HG03342 (cell line): Measurements from ENCODE around the gene HS6ST3.

ENCODE experiments used
- ATAC-seq: cut with Tn5 transposase; IDR thresholded peaks from one replicate; pipeline ENCODE4 v1.9.1; 2021; ENCODE audit warnings: mild to moderate bottlenecking, moderate library complexity; ENCODE audit not compliant: unreplicated experiment

Gene HS6ST3

GRCh38 chr13:96294930-96295881 lies 205.3 kb downstream of the HS6ST3 start:
- no peak for ATAC-seq

DNA sequence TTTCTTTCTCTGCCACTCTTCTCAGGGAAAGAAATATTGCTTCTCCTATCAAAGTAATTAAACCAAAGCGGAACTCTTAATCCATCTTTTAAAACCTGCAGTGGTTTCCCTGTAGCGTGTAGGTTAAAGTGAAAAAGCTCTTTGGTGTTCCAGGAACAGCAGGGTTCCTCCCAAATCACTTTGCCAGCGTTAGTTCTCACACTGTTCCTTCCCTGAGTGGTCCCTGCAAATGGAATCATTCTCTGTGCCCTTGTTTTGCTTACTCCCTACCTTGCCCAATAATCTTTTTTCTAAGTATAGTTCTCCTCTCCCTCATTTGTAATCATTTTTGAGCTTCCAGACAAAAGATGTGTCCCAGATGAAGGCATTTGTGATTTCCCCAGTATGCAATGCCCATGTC lies 207.5 kb downstream of the HS6ST3 start:
- ATAC-seq = no peak

GRCh38 chr13:96299235-96299634 lies 209.3 kb downstream of the HS6ST3 start:
- no peak for ATAC-seq

- no peak for ATAC-seq
Observed at GRCh38 chr13:96308568-96308967, 218.7 kb downstream of the HS6ST3 start.

DNA sequence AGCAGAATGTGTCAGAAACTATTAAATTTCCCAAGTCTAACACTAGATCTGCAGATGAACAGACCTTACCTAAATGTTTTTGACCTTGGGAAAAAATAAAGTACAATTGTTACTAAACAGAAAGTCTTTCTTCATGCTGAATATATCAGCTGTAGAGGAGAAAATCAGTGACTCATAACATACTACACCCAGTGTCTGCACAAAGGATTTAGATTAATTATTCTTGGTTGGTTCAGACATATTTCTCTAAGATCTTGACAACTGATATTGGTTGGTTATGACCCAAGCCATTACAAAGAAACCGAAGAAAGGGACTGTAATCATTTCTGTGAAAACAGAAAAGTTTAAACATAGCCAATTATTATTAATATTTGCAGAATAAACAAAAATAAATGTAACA lies 225.1 kb downstream of the HS6ST3 start:
- ATAC-seq = no peak

DNA sequence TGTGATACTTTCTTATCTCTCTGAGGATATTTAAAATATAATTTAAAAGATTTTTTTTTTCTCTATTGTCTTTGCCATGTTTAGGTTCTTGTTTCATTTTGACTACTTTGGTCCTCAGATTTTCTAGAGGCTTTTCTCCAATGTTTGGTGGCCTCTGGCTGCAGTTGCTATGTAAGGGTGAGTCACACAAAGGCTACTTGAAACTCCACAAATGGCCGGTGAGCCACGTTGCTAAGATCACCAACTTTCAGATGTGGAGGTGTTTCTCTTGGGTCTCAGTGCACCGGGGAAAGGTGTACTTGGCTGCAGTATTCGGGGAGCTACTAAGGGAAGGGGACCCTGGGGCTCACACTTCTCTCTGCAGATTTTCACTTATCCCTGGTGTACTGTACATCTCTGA lies 248.1 kb downstream of the HS6ST3 start:
- no peak for ATAC-seq

- ATAC-seq = no peak
Observed at GRCh38 chr13:96342286-96342685, 252.4 kb downstream of the HS6ST3 start.

DNA sequence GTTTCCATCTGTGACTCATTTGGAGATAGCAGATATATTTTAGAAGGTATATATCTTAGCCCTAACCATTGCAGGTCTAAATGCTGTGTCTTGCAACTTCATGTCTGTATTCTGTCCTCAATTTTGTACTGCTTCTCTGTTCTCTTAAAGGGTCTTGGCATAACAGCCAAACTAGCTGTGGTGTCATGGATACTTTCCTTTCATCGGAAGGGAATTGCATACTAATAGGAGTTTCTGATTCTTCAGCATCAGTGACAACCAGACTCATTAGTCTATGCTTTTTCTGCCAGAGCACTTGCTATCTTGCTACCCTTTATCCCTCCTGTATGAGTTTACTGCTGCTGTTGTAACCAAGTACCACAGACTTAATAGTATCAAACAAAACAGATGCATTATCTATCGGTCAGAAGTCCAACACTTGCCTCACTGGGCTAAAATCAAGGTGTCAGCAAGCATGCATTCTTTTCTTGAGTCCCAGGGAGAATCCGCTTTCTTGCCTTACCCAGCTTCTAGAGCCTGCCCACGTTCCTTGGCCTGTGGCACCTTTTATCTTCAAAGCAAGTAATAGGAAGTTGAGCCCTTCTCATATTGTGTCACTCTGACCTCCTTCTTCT lies 253.1 kb downstream of the HS6ST3 start:
- no peak for ATAC-seq

- ATAC-seq = no peak
Observed at GRCh38 chr13:96346921-96347320, 257.0 kb downstream of the HS6ST3 start.

DNA sequence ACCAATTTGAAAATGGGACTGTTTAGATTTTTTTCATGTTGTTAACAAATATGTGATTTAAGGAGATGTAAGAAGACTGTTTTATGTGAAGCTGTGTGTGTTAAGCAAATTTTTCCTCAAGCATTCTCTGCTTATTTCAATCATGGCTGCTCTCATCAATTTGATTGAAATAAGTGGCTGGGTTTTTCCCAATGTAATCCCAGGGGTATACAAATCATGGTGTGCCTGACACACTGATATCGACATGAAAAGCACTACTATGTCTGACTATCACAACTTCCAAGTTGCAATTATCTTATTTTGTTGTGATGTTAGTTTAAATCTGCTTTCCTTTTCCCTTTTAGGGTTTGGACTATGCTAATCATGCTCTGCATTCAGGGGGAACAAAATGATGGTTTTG lies 283.7 kb downstream of the HS6ST3 start:
- no peak for ATAC-seq

DNA sequence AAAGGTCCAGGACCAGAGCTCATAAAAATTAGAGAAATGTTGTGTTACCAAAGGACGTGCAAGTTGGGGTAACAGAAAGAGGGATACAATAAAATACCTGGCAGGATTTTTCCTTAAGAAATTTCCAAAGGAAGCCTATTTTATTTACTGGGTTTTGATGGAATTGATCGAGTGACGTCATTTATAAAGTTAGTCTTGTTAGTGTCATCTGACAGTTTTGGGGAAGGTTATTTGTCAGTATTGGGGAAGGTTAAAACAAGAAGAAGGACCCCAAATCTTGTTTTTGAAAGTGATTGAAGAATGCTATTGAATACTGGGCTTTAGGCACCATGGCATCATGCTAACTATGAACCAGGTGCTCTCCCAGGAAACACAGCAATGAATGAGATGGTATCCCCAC lies 287.9 kb downstream of the HS6ST3 start:
- ATAC-seq = no peak

- ATAC-seq = no peak
Observed at GRCh38 chr13:96379967-96380366, 290.1 kb downstream of the HS6ST3 start.

GRCh38 chr13:96381681-96382080 lies 291.8 kb downstream of the HS6ST3 start:
- no peak for ATAC-seq

DNA sequence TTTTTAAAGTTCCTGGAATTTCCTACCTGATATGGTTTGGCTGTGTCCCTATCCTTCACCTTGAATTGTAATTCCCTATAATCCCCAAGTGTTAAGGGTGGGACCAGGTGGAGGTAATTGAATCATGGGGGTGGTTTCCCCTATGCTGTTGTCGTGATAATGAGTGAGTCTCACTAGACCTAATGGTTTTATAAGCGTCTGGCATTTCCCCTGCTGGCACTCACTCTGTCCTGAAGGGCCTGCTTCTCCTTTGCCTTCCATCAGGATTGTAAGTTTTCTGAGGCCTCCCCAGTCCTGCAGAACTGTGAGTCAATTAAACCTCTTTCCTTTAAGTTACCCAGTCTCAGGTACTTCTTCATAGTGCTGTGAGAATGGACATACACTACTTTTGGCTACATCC lies 298.7 kb downstream of the HS6ST3 start:
- ATAC-seq = no peak

GRCh38 chr13:96391606-96392005 lies 301.7 kb downstream of the HS6ST3 start:
- ATAC-seq = no peak

DNA sequence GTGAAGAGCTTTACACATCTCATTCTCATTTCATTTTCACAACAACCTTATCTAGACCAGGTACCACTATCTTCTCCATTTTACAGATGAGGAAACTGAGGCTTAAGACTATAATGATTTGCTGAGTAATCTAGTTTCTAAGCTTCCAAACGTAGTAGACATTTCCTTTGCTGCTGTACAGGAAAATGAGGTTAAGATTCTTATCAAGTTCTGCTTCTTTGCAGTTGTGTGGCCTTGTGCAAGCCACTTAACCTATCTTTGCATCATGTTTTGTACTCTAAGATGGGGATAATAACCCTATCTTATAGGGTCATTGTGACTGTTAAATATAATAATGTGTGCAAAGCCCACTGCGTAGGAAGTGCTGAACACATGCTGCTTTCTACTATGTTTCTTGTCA lies 307.9 kb downstream of the HS6ST3 start:
- no peak for ATAC-seq

GRCh38 chr13:96398486-96398885 lies 308.6 kb downstream of the HS6ST3 start:
- no peak for ATAC-seq

GRCh38 chr13:96403241-96403640 lies 313.3 kb downstream of the HS6ST3 start:
- ATAC-seq = no peak

DNA sequence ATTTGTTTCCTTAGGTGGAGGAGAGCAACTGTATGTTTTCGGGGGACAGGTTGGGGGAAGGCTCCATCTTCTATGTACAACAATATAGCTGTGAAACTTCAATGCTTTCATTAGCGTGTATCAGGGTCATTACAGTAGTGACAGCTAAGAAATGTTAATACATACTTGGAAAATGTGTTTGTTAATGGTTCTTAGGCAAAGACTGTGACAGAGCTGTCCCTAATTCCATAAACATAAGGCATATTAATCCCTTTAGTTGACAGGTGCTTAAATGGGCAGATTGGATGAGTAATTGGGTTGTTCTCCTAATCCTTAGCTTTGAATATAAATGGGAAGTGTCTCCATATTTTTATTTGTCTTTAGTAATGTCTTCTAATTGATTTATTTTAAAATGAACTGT lies 313.7 kb downstream of the HS6ST3 start:
- ATAC-seq = no peak

GRCh38 chr13:96415831-96416385 lies 326.0 kb downstream of the HS6ST3 start:
- no peak for ATAC-seq

- ATAC-seq = no peak
Observed at GRCh38 chr13:96417939-96418685, 328.2 kb downstream of the HS6ST3 start.
